SH-SY5Y (cell line): Measurements from ENCODE around the gene ZNF554.

Experiments
- GATA2 ChIP-seq: IDR thresholded peaks from 2 replicates; pipeline ENCODE4 v1.6.1; 2011; ENCODE audit warnings: mild to moderate bottlenecking, low read depth, low read length
- GATA3 ChIP-seq: IDR thresholded peaks from 2 replicates; pipeline ENCODE4 v1.6.1; 2011; ENCODE audit warnings: low read depth, mild to moderate bottlenecking, low read length, moderate library complexity

GRCh38 chr19:2822846-2823245 is 3.2 kb downstream of the ZNF554 start:
- no peak for TF ChIP-seq GATA2
- TF ChIP-seq GATA3: no peak
